ENCODE results near the gene NFIA. TPM values are rescaled to one million over a fixed set of nuclear protein-coding genes. Genes with fewer than 3 reads are reported as not detected.
A peak's percentile ranks its signal among the peaks of the same experiment; 100 is the strongest.
"Not testable (repeated sequence)": the region's sequence is repeated elsewhere in the genome, so short reads cannot be mapped to it uniquely, and the experiment has no call there.

The NFIA gene
- total and polyA plus RNA-seq, 5 donors = 15.9 to 127 (median 108) TPM

- H3K9me3 ChIP-seq (ENCODE audit: control insufficient read depth, low read length); H3K27ac ChIP-seq (ENCODE audit: low read length); H3K4me3 ChIP-seq (ENCODE audit: low read length); H3K27me3 ChIP-seq (ENCODE audit: control insufficient read depth, insufficient read depth); H3K4me1 ChIP-seq (ENCODE audit: control insufficient read depth, insufficient read depth, low read length); intact Hi-C loops (cut with DNase I); DNase-seq; ATAC-seq: not testable (repeated sequence)
- 97% methylated on average over 4 of the region's 4 CpGs for WGBS
These were observed 20.8 kb upstream of the NFIA start for GRCh38 chr1:61061601-61062000.

GRCh38 chr1:61064673-61065072 lies 17.7 kb upstream of the NFIA start:
- 94% methylated on average over 1 of the region's 1 CpG for WGBS
- DNase-seq (no peak), ATAC-seq (no peak)
- intact Hi-C loops (cut with DNase I) = no loop called here
- Histone ChIP-seq H3K27ac (ENCODE audit: low read length) (no peak overlapping the region), H3K9me3 (ENCODE audit: control insufficient read depth, low read length) (no peaks in the 10 kb centered on the region), H3K27me3 (ENCODE audit: control insufficient read depth, insufficient read depth) (no peaks in the 10 kb centered on the region), H3K4me1 (ENCODE audit: control insufficient read depth, insufficient read depth, low read length) (no peaks in the 10 kb centered on the region), H3K4me3 (ENCODE audit: low read length) (no peak overlapping the region)

GRCh38 chr1:61067446-61068019 lies 14.8 kb upstream of the NFIA start:
- WGBS = 84% methylated on average over 4 of the region's 4 CpGs
- ATAC-seq (no peak), DNase-seq (no peak)
- intact Hi-C loops (cut with DNase I) = no loop called here
- Histone ChIP-seq H3K27me3 (ENCODE audit: control insufficient read depth, insufficient read depth) (no peaks in the 10 kb centered on the region), H3K4me3 (ENCODE audit: low read length) (no peak overlapping the region), H3K9me3 (ENCODE audit: control insufficient read depth, low read length) (no peaks in the 10 kb centered on the region), H3K4me1 (ENCODE audit: control insufficient read depth, insufficient read depth, low read length) (no peaks in the 10 kb centered on the region), H3K27ac (ENCODE audit: low read length) (no peak overlapping the region)

- DNase-seq = no peak
- Histone ChIP-seq H3K4me3 (ENCODE audit: low read length) (no peak overlapping the region), H3K27me3 (ENCODE audit: control insufficient read depth, insufficient read depth) (no peaks in the 10 kb centered on the region), H3K4me1 (ENCODE audit: control insufficient read depth, insufficient read depth, low read length) (no peaks in the 10 kb centered on the region), H3K9me3 (ENCODE audit: control insufficient read depth, low read length) (no peaks in the 10 kb centered on the region), H3K27ac (ENCODE audit: low read length) (no peak overlapping the region)
- WGBS = 97% methylated on average over 4 of the region's 4 CpGs
- ATAC-seq = no peak
- intact Hi-C loops (cut with DNase I) = no loop called here
These were observed 12.3 kb upstream of the NFIA start for GRCh38 chr1:61070054-61070453.

GRCh38 chr1:61071205-61072130 lies 10.9 kb upstream of the NFIA start:
- 84% methylated on average over 6 of the region's 6 CpGs for WGBS
- H3K27ac ChIP-seq (ENCODE audit: low read length) = no peak overlapping the region
- no peaks in the 10 kb centered on the region for H3K27me3 ChIP-seq (ENCODE audit: control insufficient read depth, insufficient read depth)
- DNase-seq = no peak
- no peak for ATAC-seq
- no peaks in the 10 kb centered on the region for H3K4me1 ChIP-seq (ENCODE audit: control insufficient read depth, insufficient read depth, low read length)
- intact Hi-C loops (cut with DNase I) = no loop called here
- H3K9me3 ChIP-seq (ENCODE audit: control insufficient read depth, low read length) = no peaks in the 10 kb centered on the region
- no peak overlapping the region for H3K4me3 ChIP-seq (ENCODE audit: low read length)

- WGBS = 98% methylated on average over 5 of the region's 5 CpGs
- intact Hi-C loops (cut with DNase I) = no loop called here
- Histone ChIP-seq H3K9me3 (ENCODE audit: control insufficient read depth, low read length) (no peaks in the 10 kb centered on the region), H3K27ac (ENCODE audit: low read length) (no peak overlapping the region), H3K4me1 (ENCODE audit: control insufficient read depth, insufficient read depth, low read length) (no peaks in the 10 kb centered on the region), H3K27me3 (ENCODE audit: control insufficient read depth, insufficient read depth) (no peaks in the 10 kb centered on the region), H3K4me3 (ENCODE audit: low read length) (no peak overlapping the region)
- DNase-seq (no peak), ATAC-seq (no peak)
These were observed 8.5 kb upstream of the NFIA start for GRCh38 chr1:61073871-61074270.

- ATAC-seq = not testable (repeated sequence)
These were observed 6.5 kb upstream of the NFIA start for GRCh38 chr1:61075833-61076232.

GRCh38 chr1:61076728-61077675 lies 5.4 kb upstream of the NFIA start:
- peak; percentile 79 to 82 for ATAC-seq

More at GRCh38 chr1:61075833-61076232, 6.5 kb upstream of the NFIA start:
- DNase-seq; H3K9me3 ChIP-seq (ENCODE audit: control insufficient read depth, low read length); H3K27ac ChIP-seq (ENCODE audit: low read length); H3K4me3 ChIP-seq (ENCODE audit: low read length); H3K4me1 ChIP-seq (ENCODE audit: control insufficient read depth, insufficient read depth, low read length); H3K27me3 ChIP-seq (ENCODE audit: control insufficient read depth, insufficient read depth): not testable (repeated sequence)
- 77% methylated on average over 16 of the region's 16 CpGs for WGBS
- intact Hi-C loops (cut with DNase I) = loop anchor here in 1 of 4 donors (5.0 kb wide), 1 partner anchor 106 kb away; no protein-coding TSS in a partner anchor

GRCh38 chr1:61077676-61078541 lies 4.5 kb upstream of the NFIA start:
- peak overlapping the region; percentile 91 for H3K4me3 ChIP-seq (ENCODE audit: low read length)
- H3K9me3 ChIP-seq (ENCODE audit: control insufficient read depth, low read length) = no peaks in the 10 kb centered on the region
- intact Hi-C loops (cut with DNase I) = loop anchor here in 1 of 4 donors (5.0 kb wide), 1 partner anchor 104 kb away; no protein-coding TSS in a partner anchor
- peaks cover 8% of the 10 kb centered on the region for H3K4me1 ChIP-seq (ENCODE audit: control insufficient read depth, insufficient read depth, low read length)
- DNase-seq (peak; percentile 93 to 97 (median 94)), ATAC-seq (peak; percentile 85 to 89)
- peak overlapping the region; percentile 62 for H3K27ac ChIP-seq (ENCODE audit: low read length)
- H3K27me3 ChIP-seq (ENCODE audit: control insufficient read depth, insufficient read depth) = no peaks in the 10 kb centered on the region
- under 1% methylated on average over 19 of the region's 19 CpGs for WGBS

More at GRCh38 chr1:61076728-61077675, 5.4 kb upstream of the NFIA start:
- peaks cover 8% of the 10 kb centered on the region for H3K4me1 ChIP-seq (ENCODE audit: control insufficient read depth, insufficient read depth, low read length)
- H3K27me3 ChIP-seq (ENCODE audit: control insufficient read depth, insufficient read depth) = no peaks in the 10 kb centered on the region
- under 1% methylated on average over 49 of the region's 49 CpGs for WGBS
- H3K4me3 ChIP-seq (ENCODE audit: low read length) = peak overlapping the region; percentile 91
- peak; percentile 83 to 95 (median 93) for DNase-seq
- H3K27ac ChIP-seq (ENCODE audit: low read length) = peak overlapping the region; percentile 56
- intact Hi-C loops (cut with DNase I) = loop anchor here in 1 of 4 donors (5.0 kb wide), 1 partner anchor 105 kb away; no protein-coding TSS in a partner anchor
- no peaks in the 10 kb centered on the region for H3K9me3 ChIP-seq (ENCODE audit: control insufficient read depth, low read length)

Measured in right cardiac atrium (tissue), 5 donors.